ENCODE data around the gene NR5A1.

NR5A1 gene

GRCh38 chr9:124498499-124499146 lies 8.6 kb downstream of the NR5A1 start:
- no peak for DNase-seq

- no peak for DNase-seq
Observed at GRCh38 chr9:124498040-124498439, 9.2 kb downstream of the NR5A1 start.

- no peak for DNase-seq
Observed at GRCh38 chr9:124497441-124497840, 9.8 kb downstream of the NR5A1 start.

- no peak for DNase-seq
Observed at GRCh38 chr9:124496463-124496862, 10.7 kb downstream of the NR5A1 start.

GRCh38 chr9:124496075-124496449 lies 11.1 kb downstream of the NR5A1 start:
- no peak for DNase-seq

- no peak for DNase-seq
Observed at GRCh38 chr9:124495126-124496074, 11.8 kb downstream of the NR5A1 start.

GRCh38 chr9:124493794-124494479 lies 13.3 kb downstream of the NR5A1 start:
- no peak for DNase-seq

- no peak for DNase-seq
Observed at GRCh38 chr9:124493218-124493617, 14.0 kb downstream of the NR5A1 start.

- no peak for DNase-seq
Observed at GRCh38 chr9:124492818-124493217, 14.4 kb downstream of the NR5A1 start.

GRCh38 chr9:124491049-124491975 lies 15.9 kb downstream of the NR5A1 start:
- no peak for DNase-seq

GRCh38 chr9:124490004-124490403 lies 17.2 kb downstream of the NR5A1 start:
- DNase-seq, result no peak

- DNase-seq, result peak; percentile 52
Observed at GRCh38 chr9:124489222-124489621, 18.0 kb downstream of the NR5A1 start.

GRCh38 chr9:124488641-124489210 lies 18.5 kb downstream of the NR5A1 start:
- no peak for DNase-seq

- no peak for DNase-seq
Observed at GRCh38 chr9:124487260-124488182, 19.7 kb downstream of the NR5A1 start.

GRCh38 chr9:124486778-124487259 lies 20.4 kb downstream of the NR5A1 start:
- DNase-seq, result no peak

- no peak for DNase-seq
Observed at GRCh38 chr9:124485936-124486335, 21.3 kb downstream of the NR5A1 start.

GRCh38 chr9:124485201-124485600 lies 22.0 kb downstream of the NR5A1 start:
- no peak for DNase-seq

GRCh38 chr9:124483481-124483880 lies 23.7 kb downstream of the NR5A1 start:
- DNase-seq, result no peak

- no peak for DNase-seq
Observed at GRCh38 chr9:124482431-124483031, 24.7 kb downstream of the NR5A1 start.

- DNase-seq, result no peak
Observed at GRCh38 chr9:124481115-124481514, 26.1 kb downstream of the NR5A1 start.
